ENCODE data around the gene SSNA1. TPM values are rescaled to one million over a fixed set of nuclear protein-coding genes. Genes with fewer than 3 reads are reported as not detected.
A peak's percentile ranks its signal among the peaks of the same experiment; 100 is the strongest.

SSNA1 gene
- total and polyA plus RNA-seq, 2 donors (not counting 1 experiment from before 2014, with no cell fraction given), result 53.6 to 129 TPM

DNA sequence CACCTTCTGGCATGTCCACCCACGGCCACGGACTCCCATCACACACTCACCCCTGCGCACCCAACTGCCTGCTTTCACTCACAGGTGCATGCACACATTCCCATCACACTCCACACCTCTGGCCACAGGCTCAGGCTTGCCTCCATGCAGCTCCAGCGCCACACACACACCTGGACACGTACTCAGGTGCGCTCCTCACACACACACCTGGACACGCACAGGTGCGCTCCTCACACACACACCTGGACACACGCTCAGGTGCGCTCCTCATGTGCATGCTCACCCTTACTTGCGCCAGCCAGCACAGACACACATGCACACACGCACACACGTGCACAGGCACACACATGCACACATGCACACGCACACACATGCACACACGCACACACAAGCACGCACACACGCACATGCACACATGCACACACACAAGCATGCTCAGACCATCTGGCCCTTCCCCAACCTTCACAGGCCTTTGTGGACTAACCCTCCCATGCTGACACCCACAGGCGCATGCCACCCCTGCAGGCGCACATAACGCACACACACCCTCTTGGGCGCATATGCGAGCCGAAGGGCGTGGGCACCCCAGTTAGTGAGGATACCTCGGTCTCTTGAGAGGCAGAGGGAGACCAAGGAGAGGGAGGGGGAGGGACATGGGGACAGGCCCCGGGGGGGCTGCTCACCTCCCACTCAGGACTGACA is 41.2 kb upstream of the SSNA1 start:
- POLR2A ChIA-PET, result interaction anchor here (0.6 kb wide), 1 partner anchor 20 kb away, joined by 4 read pairs; no protein-coding TSS in a partner anchor
- Mint-ChIP-seq H3K9me3 (ENCODE audit: insufficient read depth) (no peaks in the 10 kb centered on the region), H3K27me3 (peaks cover 19% of the 10 kb centered on the region), H3K27ac (peak overlapping the region; percentile 78), H3K4me3 (no peak overlapping the region), H3K4me1 (peaks cover 7% of the 10 kb centered on the region)
- Histone ChIP-seq H2AFZ (ENCODE audit: insufficient read depth, low read depth, low read length, poor library complexity, severe bottlenecking) (no peak overlapping the region), H3K36me3 (replicated peaks in 1 of 2; ENCODE audit: control extremely low read depth in 1 of 2, control insufficient read depth in 1 of 2, extremely low read depth in 1 of 2, insufficient read depth in 2 of 2, low read length in 1 of 2) (no peaks in the 10 kb centered on the region), H3K4me3 (ENCODE audit: control extremely low read depth in 1 of 5, extremely low read depth in 1 of 5, insufficient read depth in 1 of 5, low read depth in 2 of 5, low read length in 4 of 5) (no peak overlapping the region), H3K27ac (ENCODE audit: low read length in 2 of 2) (no peak overlapping the region), H3K4me2 (replicated peaks; ENCODE audit: low read depth, low read length, poor library complexity, severe bottlenecking) (no peak overlapping the region), H4K20me1 (ENCODE audit: control insufficient read depth, insufficient read depth, low read length, poor library complexity, severe bottlenecking) (no peaks in the 10 kb centered on the region), H3K9me3 (ENCODE audit: control extremely low read depth in 1 of 3, control insufficient read depth in 2 of 3, insufficient read depth in 1 of 3, low read length in 2 of 3) (peaks cover 0 to 21% (median 0%) of the 10 kb centered on the region in 3 donors), H3K9ac (ENCODE audit: low read length) (no peak overlapping the region), H3K79me2 (ENCODE audit: control insufficient read depth, insufficient read depth, low read length) (no peaks in the 10 kb centered on the region), H3K4me1 (ENCODE audit: control insufficient read depth in 2 of 2, insufficient read depth in 2 of 2, low read length in 2 of 2) (peaks cover 0 to 13% of the 10 kb centered on the region in 2 donors), H3K27me3 (replicated peaks in 1 of 4; ENCODE audit: control extremely low read depth in 1 of 4, control insufficient read depth in 3 of 4, insufficient read depth in 4 of 4, low read length in 3 of 4) (peaks cover 0 to 32% (median 2%) of the 10 kb centered on the region in 4 experiments)
- no peak for TF ChIP-seq EZH2 (IDR thresholded peaks at IDR 0.05; ENCODE audit: borderline replicate concordance, insufficient read depth, low read depth, low read length, poor library complexity, severe bottlenecking)
- TF ChIP-seq, protein P1, sequence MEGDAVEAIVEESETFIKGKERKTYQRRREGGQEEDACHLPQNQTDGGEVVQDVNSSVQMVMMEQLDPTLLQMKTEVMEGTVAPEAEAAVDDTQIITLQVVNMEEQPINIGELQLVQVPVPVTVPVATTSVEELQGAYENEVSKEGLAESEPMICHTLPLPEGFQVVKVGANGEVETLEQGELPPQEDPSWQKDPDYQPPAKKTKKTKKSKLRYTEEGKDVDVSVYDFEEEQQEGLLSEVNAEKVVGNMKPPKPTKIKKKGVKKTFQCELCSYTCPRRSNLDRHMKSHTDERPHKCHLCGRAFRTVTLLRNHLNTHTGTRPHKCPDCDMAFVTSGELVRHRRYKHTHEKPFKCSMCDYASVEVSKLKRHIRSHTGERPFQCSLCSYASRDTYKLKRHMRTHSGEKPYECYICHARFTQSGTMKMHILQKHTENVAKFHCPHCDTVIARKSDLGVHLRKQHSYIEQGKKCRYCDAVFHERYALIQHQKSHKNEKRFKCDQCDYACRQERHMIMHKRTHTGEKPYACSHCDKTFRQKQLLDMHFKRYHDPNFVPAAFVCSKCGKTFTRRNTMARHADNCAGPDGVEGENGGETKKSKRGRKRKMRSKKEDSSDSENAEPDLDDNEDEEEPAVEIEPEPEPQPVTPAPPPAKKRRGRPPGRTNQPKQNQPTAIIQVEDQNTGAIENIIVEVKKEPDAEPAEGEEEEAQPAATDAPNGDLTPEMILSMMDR (IDR thresholded peaks at IDR 0.05), result no peak
- CTCF ChIA-PET, result no interaction called here
- no peak for ATAC-seq (ENCODE audit: low read depth)
- 91% methylated on average over 22 of the region's 26 CpGs for WGBS (ENCODE audit: insufficient coverage)
- DNase-seq, result no peak
- intact Hi-C loops (cut with micrococcal nuclease), result no loop called here

DNA sequence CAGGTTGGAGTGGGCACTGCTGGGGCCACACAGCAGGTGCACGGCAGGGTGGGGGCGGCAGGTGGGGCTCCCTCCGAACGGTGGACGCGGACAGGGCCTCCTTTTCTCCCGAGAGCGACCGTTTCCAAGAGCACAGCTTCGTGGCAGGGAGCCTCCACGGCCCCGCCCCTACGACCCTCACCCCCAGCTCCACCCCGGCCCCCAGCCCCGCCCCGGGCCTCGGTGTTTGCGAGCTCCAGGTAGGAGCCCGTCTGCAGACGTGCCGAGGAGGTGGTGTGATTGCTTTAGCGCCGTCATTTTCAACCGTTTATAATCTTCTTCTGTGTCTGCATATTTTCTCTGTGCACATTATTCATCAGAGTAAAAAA is 40.7 kb upstream of the SSNA1 start:
- WGBS (ENCODE audit: insufficient coverage), result 55% methylated on average over 7 of the region's 24 CpGs
- DNase-seq (no peak), ATAC-seq (ENCODE audit: low read depth) (no peak)
- TF ChIP-seq EZH2 (IDR thresholded peaks at IDR 0.05; ENCODE audit: borderline replicate concordance, insufficient read depth, low read depth, low read length, poor library complexity, severe bottlenecking), result no peak
- TF ChIP-seq, protein P1 (IDR thresholded peaks at IDR 0.05), result no peak
- no peak overlapping the region for H3K27ac Mint-ChIP-seq
- no peak overlapping the region for H3K4me2 ChIP-seq (replicated peaks; ENCODE audit: low read depth, low read length, poor library complexity, severe bottlenecking)
- no peak overlapping the region for H3K9ac ChIP-seq (ENCODE audit: low read length)
- no peak overlapping the region for H3K4me3 ChIP-seq (ENCODE audit: control extremely low read depth in 1 of 5, extremely low read depth in 1 of 5, insufficient read depth in 1 of 5, low read depth in 2 of 5, low read length in 4 of 5)
- peaks cover 16% of the 10 kb centered on the region for H3K27me3 Mint-ChIP-seq
- ChIA-PET CTCF (no interaction called here), POLR2A (no interaction called here)
- H4K20me1 ChIP-seq (ENCODE audit: control insufficient read depth, insufficient read depth, low read length, poor library complexity, severe bottlenecking), result no peaks in the 10 kb centered on the region
- peaks cover 0 to 13% of the 10 kb centered on the region in 2 donors for H3K4me1 ChIP-seq (ENCODE audit: control insufficient read depth in 2 of 2, insufficient read depth in 2 of 2, low read length in 2 of 2)
- H3K9me3 Mint-ChIP-seq (ENCODE audit: insufficient read depth), result no peaks in the 10 kb centered on the region
- H3K36me3 ChIP-seq (replicated peaks in 1 of 2; ENCODE audit: control extremely low read depth in 1 of 2, control insufficient read depth in 1 of 2, extremely low read depth in 1 of 2, insufficient read depth in 2 of 2, low read length in 1 of 2), result no peaks in the 10 kb centered on the region
- H2AFZ ChIP-seq (ENCODE audit: insufficient read depth, low read depth, low read length, poor library complexity, severe bottlenecking), result no peak overlapping the region
- no peak overlapping the region for H3K4me3 Mint-ChIP-seq
- H3K79me2 ChIP-seq (ENCODE audit: control insufficient read depth, insufficient read depth, low read length), result no peaks in the 10 kb centered on the region
- H3K9me3 ChIP-seq (ENCODE audit: control extremely low read depth in 1 of 3, control insufficient read depth in 2 of 3, insufficient read depth in 1 of 3, low read length in 2 of 3), result peaks cover 0 to 25% (median 0%) of the 10 kb centered on the region in 3 donors
- intact Hi-C loops (cut with micrococcal nuclease), result no loop called here
- H3K27me3 ChIP-seq (replicated peaks in 1 of 4; ENCODE audit: control extremely low read depth in 1 of 4, control insufficient read depth in 3 of 4, insufficient read depth in 4 of 4, low read length in 3 of 4), result peaks cover 0 to 26% (median 0%) of the 10 kb centered on the region in 4 experiments
- H3K27ac ChIP-seq (ENCODE audit: low read length in 2 of 2), result no peak overlapping the region
- peaks cover 7% of the 10 kb centered on the region for H3K4me1 Mint-ChIP-seq
